HFF-Myc (cell line): Measurements from ENCODE around the gene TUBA8.

Source experiments
- DNase-seq: peaks from one replicate; pipeline ENCODE4 v3.0.0-alpha.2; 2011; ENCODE audit warnings: low read depth; ENCODE audit errors: extremely low read depth
- H3K4me3 ChIP-seq: replicated peaks from 2 replicates; pipeline ENCODE4 v1.5.1; 2011; ENCODE audit warnings: low read depth, mild to moderate bottlenecking, control low read depth, low read length
- TF ChIP-seq, protein P1 (sequence below): IDR thresholded peaks from 2 replicates; pipeline ENCODE4 v1.5.1; 2012; ENCODE audit warnings: mild to moderate bottlenecking, low read depth, low read length, control low read depth; ENCODE audit errors: missing control alignments

The TUBA8 gene

GRCh38 chr22:18087350-18087855 lies 23.2 kb upstream of the TUBA8 start:
- H3K4me3 ChIP-seq = no peak overlapping the region
- no peak for DNase-seq
- TF ChIP-seq, protein P1, sequence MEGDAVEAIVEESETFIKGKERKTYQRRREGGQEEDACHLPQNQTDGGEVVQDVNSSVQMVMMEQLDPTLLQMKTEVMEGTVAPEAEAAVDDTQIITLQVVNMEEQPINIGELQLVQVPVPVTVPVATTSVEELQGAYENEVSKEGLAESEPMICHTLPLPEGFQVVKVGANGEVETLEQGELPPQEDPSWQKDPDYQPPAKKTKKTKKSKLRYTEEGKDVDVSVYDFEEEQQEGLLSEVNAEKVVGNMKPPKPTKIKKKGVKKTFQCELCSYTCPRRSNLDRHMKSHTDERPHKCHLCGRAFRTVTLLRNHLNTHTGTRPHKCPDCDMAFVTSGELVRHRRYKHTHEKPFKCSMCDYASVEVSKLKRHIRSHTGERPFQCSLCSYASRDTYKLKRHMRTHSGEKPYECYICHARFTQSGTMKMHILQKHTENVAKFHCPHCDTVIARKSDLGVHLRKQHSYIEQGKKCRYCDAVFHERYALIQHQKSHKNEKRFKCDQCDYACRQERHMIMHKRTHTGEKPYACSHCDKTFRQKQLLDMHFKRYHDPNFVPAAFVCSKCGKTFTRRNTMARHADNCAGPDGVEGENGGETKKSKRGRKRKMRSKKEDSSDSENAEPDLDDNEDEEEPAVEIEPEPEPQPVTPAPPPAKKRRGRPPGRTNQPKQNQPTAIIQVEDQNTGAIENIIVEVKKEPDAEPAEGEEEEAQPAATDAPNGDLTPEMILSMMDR = no peak

DNA sequence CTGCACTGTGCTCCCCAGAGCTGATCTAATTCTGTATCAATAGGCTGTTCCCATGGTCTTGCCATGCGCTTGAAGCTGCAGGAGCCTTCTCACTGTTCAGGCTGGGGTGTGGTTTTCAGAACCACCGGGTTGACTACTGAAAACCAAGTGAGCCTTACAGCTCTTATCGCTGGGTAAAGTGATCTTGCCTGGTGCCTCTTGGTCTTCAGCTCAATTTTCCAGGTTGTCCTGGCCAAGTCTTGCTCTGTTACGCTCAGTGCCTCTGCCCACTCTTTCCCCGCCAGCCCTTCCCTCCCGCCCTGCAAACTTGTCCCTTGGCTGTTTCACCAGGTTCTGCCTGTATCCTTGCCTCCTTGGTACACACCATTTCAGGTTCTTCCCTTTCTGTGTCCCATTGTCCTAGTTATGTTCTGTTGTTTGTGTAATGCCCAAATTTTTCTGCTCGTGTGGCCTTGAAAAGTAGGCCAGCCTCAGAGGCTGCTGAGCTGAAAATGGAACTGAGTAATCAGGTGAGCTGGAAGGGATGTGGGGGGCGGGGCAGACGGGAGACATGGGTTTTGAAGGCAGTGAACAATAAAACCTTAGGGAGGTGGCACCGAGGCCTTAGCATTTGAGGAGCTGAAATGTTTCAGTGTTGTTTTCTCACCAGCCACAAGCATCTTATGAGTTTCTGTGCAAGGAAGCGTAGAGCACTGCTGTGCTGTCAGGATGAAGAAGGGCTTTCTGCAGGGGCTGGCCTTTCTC lies 21.6 kb upstream of the TUBA8 start:
- TF ChIP-seq, protein P1 = no peak
- no peak for DNase-seq
- no peak overlapping the region for H3K4me3 ChIP-seq

- no peak for DNase-seq
- TF ChIP-seq, protein P1 = no peak
- H3K4me3 ChIP-seq = no peak overlapping the region
Measured at GRCh38 chr22:18090286-18090685, 20.3 kb upstream of the TUBA8 start.

DNA sequence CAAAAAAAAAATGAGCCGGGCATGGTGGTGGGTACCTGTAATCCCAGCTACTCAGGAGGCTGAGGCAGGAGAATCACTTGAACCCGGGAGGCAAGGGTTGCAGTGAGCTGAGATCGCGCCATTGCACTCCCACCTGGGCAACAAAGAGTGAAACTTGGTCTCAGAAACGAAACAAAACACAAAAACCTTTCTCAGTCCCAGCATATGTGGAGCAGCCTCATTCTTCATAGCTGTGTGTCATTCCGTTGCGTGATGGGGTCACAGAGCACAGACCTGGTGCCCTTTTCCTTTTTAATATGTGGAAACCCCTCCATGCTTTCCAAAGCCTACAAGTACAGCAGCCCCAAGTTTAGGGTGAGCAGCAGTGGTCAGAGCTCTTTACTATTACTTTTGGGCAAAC lies 19.1 kb upstream of the TUBA8 start:
- TF ChIP-seq, protein P1 = no peak

DNA sequence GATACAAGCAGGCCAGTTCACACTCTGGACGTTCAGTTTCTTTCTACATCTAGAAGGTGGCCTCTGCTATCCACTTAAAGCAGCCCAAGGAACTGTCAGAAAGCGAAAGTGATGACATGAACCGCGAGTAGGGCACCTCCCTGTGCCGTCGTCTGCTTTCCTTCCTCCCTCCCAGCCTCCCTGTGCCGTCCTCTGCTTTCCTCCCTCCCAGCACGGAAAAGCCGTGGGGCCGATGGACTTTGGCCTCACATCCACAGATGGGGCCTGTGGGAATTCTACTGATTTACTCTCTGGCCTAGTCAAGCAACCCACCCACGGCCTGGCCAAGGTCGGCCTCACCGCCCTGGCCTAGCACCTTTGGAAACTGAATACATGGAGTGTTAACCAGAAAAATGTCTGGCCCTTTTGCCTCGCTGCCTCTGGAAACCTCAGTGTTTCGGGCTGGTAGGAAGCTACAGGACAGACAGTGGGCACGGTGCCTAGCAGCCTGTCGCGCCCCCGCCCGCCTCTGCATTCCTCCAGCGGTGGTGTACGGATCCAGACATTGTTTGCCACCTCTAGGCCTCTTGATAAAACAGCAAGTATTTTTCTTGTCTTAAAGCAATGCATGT lies 18.6 kb upstream of the TUBA8 start:
- no peak overlapping the region for H3K4me3 ChIP-seq
- no peak for DNase-seq
- TF ChIP-seq, protein P1 = no peak

More for the DNA sequence above, 19.1 kb upstream of the TUBA8 start:
- DNase-seq = no peak
- no peak overlapping the region for H3K4me3 ChIP-seq

GRCh38 chr22:18093661-18094060 lies 16.9 kb upstream of the TUBA8 start:
- no peak for DNase-seq
- TF ChIP-seq, protein P1 = no peak
- no peak overlapping the region for H3K4me3 ChIP-seq
